GM08714 (cell line): ENCODE measurements around the gene TNFAIP8.

Experiments
- H3K4me3 ChIP-seq: fragments of 200-500 bp; sonication (Bioruptor generic); 2 replicates; pipeline ENCODE4 v1.5.1; 2014; ENCODE audit warnings: mild to moderate bottlenecking, low read length, inconsistent platforms
- ZNF274 ChIP-seq: IDR thresholded peaks from 2 replicates; pipeline ENCODE4 v1.6.1; 2012; ENCODE audit warnings: mild to moderate bottlenecking, low read depth, low read length

TNFAIP8 gene

GRCh38 chr5:119353213-119353612 lies 2.6 kb upstream of the TNFAIP8 start:
- no peak for TF ChIP-seq ZNF274
- peak overlapping the region; percentile 51; the same call in 1 of the 2 replicates for H3K4me3 ChIP-seq

GRCh38 chr5:119353686-119354366 lies 2.0 kb upstream of the TNFAIP8 start:
- peak overlapping the region; percentile 43; the same call in 1 of the 2 replicates for H3K4me3 ChIP-seq
- no peak for TF ChIP-seq ZNF274

- peak overlapping the region; percentile 90 for H3K4me3 ChIP-seq
- TF ChIP-seq ZNF274 = no peak
Observed at GRCh38 chr5:119354537-119355243, 1.1 kb upstream of the TNFAIP8 start.

GRCh38 chr5:119355244-119355638 lies 578 bp upstream of the TNFAIP8 start:
- no peak for TF ChIP-seq ZNF274
- peak overlapping the region; percentile 90; the same call in 1 of the 2 replicates for H3K4me3 ChIP-seq

- H3K4me3 ChIP-seq = peak overlapping the region; percentile 90
- no peak for TF ChIP-seq ZNF274
Observed at GRCh38 chr5:119356612-119357188, 881 bp downstream of the TNFAIP8 start.

- H3K4me3 ChIP-seq = peak overlapping the region; percentile 90
- TF ChIP-seq ZNF274 = no peak
Observed at GRCh38 chr5:119357270-119357669, 1.5 kb downstream of the TNFAIP8 start.

GRCh38 chr5:119357808-119358529 lies 2.1 kb downstream of the TNFAIP8 start:
- TF ChIP-seq ZNF274 = no peak
- peak overlapping the region; percentile 90 for H3K4me3 ChIP-seq

GRCh38 chr5:119358530-119358900 lies 2.7 kb downstream of the TNFAIP8 start:
- no peak for TF ChIP-seq ZNF274
- peak overlapping the region; percentile 90 for H3K4me3 ChIP-seq

GRCh38 chr5:119358901-119359603 lies 3.2 kb downstream of the TNFAIP8 start:
- TF ChIP-seq ZNF274 = no peak
- peak overlapping the region; percentile 90 for H3K4me3 ChIP-seq

GRCh38 chr5:119359737-119360413 lies 4.1 kb downstream of the TNFAIP8 start:
- TF ChIP-seq ZNF274 = no peak
- no peak overlapping the region; the same call in 1 of the 2 replicates for H3K4me3 ChIP-seq

- H3K4me3 ChIP-seq = no peak overlapping the region
- no peak for TF ChIP-seq ZNF274
Observed at GRCh38 chr5:119360905-119361593, 5.2 kb downstream of the TNFAIP8 start.

GRCh38 chr5:119361594-119362125 lies 5.8 kb downstream of the TNFAIP8 start:
- TF ChIP-seq ZNF274 = no peak

More at GRCh38 chr5:119361594-119362125, 5.8 kb downstream of the TNFAIP8 start:
- H3K4me3 ChIP-seq = no peak overlapping the region
